B cell (primary cell): ENCODE results near the gene MYL6.

Experiments used
- CTCF ChIP-seq: fragments of 200-600 bp; IDR thresholded peaks from one replicate; pipeline ENCODE4 v1.8.0; 2022; ENCODE audit warnings: antibody characterized with exemption, mild to moderate bottlenecking
- EZH2 ChIP-seq: IDR thresholded peaks from 2 replicates; pipeline ENCODE4 v1.6.1; 2012; ENCODE audit warnings: borderline replicate concordance, low read depth, mild to moderate bottlenecking, moderate library complexity, low read length; ENCODE audit not compliant: insufficient read depth, poor library complexity, severe bottlenecking

- no peak for TF ChIP-seq CTCF
- no peak for TF ChIP-seq EZH2
Observed at GRCh38 chr12:56143217-56143616, 14.9 kb upstream of the MYL6 start.
